ENCODE measurements around the gene ALKBH4.
"Not testable (repeated sequence)": the region's sequence is repeated elsewhere in the genome, so short reads cannot be mapped to it uniquely, and the experiment has no call there.

Gene ALKBH4, protein sequence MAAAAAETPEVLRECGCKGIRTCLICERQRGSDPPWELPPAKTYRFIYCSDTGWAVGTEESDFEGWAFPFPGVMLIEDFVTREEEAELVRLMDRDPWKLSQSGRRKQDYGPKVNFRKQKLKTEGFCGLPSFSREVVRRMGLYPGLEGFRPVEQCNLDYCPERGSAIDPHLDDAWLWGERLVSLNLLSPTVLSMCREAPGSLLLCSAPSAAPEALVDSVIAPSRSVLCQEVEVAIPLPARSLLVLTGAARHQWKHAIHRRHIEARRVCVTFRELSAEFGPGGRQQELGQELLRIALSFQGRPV
- total RNA-seq, result 6.4 to 15.3 (median 12.5) reads per million in 3 experiments

DNA sequence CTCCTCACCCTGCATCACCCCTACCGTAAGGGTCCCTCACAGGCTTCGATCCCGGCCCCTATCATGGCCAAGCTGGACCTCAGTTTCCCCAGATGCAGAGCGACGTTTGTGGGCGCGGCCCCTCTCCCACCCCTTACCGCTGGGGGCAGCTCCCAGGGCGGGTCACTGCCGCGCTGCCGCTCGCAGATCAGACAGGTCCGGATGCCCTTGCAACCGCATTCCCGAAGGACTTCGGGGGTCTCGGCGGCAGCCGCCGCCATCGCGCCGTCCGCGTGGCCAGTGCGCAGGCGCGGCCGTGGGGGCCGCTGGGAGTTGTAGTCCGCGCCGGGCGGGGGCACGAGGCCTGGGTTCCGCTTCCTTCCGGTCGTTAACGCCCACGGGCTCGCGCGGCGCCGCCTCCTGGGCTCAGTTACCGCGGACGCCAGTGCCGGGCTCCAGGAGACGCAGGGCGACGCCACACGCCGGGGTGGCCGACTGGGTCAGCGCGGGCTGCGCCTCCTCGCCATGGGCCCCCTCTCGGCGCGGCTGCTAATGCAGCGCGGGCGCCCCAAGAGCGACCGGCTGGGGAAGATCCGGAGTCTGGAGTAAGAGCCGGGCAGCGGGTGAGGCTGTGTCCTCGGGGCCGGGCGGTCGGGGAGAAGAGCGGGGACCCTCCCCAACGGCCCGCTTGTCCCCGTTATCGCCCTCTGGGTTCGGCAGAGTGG lies at the start of gene ALKBH4, which contains the start of gene LRWD1:
Gene ALKBH4, minus strand, starts transcription at position 287 of the 704 bp plus-strand sequence. Its CDS starts 27 bp downstream, at position 260.
Gene LRWD1, plus strand, starts transcription at position 408 of the 704 bp plus-strand sequence. Its CDS starts 97 bp downstream, at position 505.
- peak; percentile 89 for DNase-seq

DNA sequence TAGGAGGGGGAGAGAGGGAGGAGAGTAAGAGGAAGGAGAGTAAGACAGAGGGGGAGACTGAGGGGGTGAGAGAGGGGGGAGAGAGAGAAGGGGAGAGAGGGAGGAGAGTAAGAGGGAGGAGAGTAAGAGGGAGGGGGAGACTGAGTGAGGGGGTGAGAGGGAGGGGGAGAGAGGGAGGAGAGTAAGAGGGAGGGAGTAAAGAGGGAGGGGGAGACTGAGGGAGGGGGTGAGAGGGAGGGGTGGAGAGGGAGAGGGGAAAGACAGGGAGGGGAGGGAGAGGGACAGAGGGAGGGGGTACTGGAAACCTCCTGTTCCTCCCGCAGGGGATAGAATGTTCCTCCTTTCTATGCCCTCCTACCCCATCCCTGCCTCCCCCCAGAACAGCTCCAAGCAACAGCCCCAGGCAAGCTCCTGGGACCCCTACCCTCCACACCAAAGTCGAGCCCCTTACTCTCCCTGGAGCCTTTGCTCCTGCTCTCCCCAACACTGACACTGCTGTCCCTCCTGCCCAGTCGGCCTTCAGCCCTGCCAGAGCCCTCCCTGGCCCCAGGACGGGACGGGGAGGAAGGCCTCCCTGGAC lies 48.1 kb upstream of the ALKBH4 start:
- DNase-seq, result not testable (repeated sequence)

DNA sequence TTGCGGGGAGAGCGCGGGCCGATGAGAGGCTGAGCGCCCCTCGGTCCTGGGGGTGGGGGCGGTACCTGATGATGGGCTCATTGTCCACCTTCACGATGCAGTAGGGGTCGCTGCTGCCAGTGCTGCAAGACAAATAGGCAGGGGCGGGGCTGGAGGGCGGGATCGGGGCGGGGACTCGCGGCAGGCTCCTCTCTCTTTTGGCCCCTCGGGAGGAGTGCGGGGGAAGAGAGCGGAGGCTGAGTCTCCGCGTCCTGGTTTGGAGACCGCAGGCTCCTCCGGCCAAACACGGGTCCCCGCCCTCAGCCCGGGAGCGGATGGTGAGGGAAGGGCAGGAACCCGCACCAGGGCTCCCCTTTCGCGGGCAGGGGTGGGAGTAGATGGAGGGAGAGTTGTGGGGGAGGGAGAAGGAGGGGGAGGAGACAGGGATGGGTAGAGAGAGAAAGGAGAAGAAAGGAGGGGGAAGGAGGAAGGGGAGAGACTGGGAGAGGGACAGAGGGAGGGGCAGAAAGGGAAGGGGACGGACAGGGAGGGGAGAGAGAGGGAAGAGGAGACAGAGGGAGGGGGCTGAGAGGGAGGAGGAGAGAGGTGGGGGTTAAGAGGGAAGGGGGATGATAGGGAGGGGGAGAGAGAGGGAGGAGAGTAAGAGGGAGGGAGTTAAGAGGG lies 47.3 kb upstream of the ALKBH4 start:
- not testable (repeated sequence) for DNase-seq

DNA sequence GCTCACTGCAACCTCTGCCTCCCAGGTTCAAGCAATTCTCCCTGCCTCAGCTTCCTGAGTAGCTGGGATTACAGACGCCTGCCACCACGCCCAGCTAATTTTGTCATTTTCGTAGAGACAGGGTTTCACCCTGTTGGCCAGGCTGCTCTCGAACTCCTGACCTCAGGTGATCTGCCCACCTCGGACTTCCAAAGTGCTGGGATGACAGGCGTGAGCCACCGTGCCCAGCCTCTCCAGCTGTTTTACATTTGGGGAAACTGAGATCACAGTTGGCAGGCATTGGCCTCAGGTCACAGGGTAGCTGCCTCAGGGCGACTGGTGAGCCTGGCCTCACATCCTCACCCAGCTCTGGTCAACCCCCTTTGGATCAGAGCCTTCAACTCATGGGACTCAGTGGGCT lies 45.9 kb upstream of the ALKBH4 start:
- not testable (repeated sequence) for DNase-seq

DNA sequence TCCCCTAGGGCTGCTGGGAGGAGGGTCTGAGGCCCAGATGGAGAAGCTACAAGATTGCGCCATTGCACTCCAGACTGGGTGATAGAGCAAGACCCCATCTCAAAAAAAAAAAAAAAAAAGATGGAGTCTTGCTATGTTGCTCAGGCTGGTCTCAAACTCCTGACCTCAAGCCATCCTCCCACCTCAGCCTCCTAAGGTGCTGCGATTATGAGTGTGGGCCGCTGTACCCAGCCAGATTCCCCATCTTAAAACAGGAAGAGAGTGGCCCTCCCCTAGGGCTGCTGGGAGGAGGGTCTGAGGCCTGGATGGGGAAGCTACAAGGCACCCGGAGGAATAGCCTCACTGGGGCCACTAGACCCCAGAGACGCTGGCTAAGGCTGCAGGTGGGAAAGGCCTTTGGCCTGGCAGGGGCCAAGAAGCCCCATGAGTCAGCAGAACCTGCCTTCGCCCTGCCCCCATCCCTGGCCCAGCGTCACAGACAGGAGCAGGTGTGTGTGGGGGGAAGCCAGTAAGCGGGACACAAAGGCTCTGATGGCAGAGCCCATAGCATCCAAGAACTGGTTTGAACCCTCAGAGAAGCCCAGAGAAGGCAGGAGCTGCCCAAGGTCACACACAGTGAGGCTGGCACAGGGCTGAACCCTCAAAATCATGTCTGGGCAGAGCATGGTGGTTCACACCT lies 42.9 kb upstream of the ALKBH4 start:
- DNase-seq, result not testable (repeated sequence)

DNA sequence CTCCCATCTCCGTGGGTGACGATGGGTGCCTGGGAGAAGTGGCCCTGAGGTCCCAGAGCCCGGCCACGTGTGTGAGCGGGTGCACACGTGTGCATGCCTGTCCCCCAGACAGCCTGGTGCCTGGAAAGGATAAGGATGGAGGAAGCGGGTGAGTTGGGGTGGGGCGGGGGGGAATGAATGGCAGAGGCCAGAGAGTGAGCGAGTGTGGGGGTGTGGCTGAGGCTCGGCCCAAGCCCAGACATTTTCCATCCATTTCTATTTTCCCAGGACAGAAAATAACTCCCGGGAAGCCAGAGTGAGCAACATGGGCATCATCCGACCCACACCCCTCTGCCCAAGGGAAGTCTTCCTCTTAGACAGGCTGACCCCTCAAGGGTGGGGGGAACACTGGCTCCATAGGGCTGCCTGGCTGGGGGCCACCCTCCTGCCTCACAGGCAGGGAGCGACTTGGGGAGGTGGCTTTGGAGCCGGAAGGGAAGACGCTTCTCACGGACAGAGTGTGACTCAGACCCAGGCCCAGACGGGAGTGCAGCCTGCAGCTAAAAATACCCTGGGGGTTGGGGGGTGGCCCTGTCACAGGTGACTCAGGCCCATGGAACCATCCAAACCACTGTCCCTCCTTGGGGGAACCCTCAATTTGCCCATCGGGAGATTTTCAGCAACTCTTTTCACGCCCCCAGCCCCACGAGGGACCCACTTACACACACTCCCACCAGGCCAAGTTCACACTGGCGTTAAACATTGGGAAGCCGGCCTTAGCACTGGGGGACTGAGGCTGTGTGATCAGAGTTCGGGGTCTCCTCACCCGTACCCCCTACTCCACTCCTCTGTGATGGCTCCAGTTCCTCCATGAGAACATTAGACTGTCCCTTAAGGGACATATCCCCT lies 40.9 kb upstream of the ALKBH4 start:
- not testable (repeated sequence) for DNase-seq

DNA sequence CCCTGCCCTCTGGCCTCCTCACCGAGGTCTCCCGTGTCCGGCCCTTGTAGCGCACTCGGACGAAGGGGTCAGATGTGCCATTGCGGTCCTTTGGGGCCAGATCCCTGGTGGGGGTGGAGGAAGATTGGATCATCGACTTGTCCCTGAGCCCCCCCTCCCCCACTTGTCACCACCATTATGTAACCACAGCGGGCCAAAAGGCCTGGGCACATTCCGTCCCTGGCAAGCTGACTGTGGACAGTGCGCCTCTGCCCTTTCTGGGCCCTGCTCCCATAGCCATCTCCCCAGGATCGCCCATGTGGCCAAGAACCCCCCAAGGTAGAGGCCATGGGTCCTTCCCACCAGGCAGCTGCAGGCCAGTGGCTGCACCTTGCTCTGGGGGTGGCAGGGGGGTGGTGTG lies 38.5 kb upstream of the ALKBH4 start:
- not testable (repeated sequence) for DNase-seq

DNA sequence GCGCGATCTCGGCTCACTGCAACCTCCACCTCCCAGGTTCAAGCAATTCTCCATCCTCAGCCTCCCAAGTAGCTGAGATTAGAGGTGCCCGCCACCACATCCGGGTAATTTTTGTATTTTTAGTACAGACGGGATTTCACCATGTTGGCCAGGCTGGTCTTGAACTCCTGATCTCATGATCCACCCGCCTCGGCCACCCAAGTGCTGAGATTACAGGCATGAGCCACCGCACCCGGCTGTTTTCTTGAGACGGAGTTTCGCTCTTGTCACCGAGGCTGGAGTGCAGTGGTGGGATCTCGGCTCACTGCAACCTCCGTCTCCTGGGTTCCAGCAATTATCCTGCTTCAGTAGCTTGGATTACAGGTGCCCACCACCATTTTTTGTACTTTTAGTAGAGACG lies 33.7 kb upstream of the ALKBH4 start:
- DNase-seq, result not testable (repeated sequence)

DNA sequence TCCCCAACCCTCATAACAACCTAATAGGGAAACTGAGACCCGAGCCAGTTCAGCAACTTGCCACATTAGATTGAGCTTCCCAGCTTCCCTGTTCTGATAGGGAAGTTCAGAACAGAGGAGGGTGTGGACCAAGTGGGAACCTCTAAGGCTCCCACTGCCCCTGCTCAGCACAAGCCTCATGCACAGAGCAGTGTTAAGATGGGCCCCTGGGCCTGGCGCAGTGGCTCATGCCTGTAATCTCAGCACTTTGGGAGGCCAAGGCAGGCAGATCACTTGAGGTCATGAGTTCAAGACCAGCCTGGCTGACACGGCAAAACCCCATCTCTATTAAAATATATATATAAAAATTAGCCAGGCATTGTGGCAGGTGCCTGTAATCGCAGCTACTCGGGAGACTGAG lies 32.6 kb upstream of the ALKBH4 start:
- DNase-seq, result not testable (repeated sequence)

DNA sequence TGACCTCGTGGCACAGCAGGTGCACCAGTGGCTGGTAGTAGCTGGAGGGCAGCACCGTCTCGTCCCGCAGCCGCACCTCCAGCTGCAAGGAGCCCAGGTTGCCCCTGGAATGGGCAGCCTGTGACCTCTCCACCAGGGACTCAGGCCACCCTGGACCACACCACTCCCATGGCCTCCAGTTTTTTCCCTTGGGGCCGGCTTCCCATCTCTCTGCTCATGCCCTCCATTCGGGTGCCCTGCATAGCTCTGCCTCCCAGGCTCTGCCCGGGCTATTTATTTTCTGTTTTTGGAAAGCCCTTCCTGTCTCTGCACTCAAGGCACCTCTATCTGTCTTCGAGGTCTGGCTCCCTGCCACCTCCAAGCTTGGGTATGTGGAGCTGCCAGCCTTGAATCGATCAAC lies 32.2 kb upstream of the ALKBH4 start:
- not testable (repeated sequence) for DNase-seq

DNA sequence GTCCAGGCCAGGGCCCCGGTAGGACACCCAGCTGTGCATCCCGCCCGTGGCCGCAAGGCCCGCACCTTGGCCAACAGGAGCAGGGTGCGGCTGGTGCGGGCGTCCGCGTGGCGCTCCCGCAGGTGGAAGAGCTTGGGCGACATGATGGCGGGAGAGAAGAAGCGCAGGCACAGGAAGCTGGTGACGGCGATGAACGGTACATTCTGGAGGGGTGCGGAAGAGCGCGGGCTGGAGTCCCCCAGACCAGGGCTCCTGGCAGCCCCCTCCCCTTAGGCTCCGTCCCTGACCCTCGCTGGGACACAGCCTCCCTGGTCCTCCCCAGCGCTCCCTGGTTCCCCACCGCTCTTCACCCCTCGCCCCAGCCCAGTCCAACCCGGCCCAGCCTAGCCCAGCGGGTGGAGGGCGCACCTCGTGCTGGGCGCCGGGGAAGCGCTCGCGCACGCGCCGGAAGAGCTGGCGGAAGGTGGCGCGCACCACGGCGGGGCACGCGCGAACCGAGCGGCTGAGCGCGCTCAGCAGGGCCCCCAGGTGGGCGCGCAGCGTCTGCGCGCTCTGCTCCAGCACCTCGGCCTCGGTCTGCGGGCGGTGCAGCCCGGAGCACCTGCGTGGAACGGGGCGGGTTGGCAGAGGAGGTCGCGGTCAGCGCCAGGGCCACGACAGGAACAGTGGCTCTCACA lies 29.9 kb upstream of the ALKBH4 start:
- DNase-seq, result not testable (repeated sequence)

DNA sequence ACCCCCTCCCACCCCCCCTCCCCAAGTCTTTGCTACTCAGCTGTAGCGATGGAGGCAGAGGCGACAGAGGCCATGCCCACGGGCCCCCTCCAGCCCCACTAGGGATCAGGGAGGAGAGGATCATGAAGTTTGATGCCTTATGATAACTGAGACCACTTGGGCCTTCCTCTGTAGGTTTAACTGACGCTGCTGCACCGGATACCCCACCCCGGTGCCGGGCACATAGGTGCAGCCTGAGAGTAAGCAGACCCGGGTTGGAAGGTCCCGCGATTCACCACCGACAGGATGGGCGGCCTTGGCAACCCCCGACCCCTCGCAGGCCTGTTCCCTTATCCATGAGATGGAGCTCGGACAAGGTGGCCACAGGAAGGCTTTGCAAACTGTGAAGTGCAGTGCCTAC lies 29.4 kb upstream of the ALKBH4 start:
- not testable (repeated sequence) for DNase-seq

DNA sequence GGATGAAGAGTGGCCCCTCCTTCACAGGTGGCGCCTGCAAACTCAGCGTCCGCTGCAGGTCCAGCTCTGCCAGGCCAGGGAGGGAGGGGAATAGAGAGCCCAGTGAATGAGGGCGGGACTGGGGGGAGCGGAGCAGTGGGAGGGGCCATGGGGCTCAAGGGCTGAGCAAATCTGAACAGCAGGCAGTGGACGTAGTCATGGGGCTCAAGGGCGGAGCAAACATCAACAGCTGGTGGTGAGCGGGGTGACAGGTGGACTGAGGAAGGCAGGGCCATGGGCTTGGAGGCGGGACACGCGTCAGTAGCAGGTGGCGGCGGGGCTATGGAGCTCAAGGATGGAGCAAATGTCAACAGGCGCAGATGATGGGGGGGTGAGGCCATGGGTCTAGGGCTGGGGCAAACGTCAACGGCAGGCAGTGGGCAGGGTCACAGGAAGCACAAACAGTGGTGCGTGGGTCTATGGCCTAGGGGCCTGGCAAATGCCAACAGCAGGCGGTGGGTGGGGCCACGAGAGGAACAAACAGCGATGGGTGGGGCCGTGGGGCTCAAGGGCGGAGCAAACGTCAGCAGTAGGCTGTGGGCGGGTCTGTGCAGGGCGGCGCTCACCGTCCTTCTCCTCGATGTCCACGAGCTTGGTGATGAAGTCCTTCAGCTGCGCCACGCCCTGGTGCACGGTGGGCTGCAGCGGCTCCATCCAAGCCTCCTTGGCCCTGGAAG lies 28.7 kb upstream of the ALKBH4 start:
- DNase-seq, result not testable (repeated sequence)

DNA sequence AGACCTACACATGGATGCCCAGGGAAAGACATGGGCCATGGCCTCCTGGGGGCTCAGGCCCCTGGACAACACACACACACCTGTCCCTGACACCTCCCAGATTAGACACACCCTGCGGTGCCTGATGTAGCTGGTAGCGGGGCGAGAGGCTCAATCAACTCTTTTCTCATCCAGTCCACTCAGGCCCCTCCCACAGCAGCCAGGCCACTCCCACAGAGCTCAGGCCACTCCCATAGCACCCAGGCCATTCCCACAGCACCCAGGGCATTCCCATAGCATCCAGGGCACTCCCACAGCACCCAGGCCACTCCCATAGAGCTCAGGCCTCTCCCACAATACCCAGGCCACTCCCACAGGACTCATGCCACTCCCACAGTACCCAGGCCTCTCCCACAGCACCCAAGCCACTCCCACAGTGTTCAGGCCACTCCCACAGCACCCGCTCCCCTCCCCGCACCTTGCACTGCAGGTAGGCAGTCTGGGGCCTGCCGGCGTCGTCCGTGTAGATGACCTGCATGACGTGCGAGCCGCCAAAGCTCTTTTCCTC lies 25.9 kb upstream of the ALKBH4 start:
- peak; percentile 27 for DNase-seq

DNA sequence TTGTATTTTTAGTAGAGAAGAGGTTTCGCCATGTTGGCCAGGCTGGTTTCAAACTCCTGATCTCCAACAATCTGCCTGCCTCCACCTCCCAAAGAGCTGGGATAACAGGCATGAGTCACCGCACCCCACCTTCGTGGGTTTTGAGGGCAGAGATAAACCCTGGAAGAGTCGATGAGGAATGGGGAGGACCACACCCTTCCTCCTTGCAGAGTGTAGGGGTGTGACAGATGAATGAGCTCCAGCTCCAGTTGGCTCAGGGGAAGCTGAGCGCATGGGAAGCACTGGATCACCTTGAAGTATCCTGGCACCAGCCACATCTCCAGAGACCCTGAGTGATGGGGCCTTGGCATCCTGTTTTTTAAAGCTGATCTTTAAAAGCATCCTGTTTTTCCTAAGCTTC lies 19.7 kb upstream of the ALKBH4 start:
- DNase-seq, result not testable (repeated sequence)

DNA sequence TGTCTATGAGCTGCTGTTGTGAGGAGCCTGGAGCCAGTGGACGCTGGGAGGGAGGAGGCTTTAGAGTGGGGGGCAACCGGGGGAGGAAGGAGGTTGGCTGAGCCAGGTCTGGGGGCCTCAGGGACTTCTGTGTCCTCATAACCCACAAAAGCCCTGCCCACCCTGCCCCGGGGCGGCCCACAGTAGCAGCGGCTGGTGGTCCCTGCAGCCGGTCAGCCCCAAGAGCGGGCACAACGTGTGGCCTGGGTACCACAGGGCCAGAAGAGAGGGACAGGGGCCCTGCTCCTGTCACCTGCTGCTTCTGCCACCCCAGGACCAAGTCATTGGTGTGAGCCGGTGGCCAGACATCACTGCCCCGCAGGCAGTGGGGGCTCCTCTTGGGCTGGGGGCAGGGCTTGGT lies 17.3 kb upstream of the ALKBH4 start:
- not testable (repeated sequence) for DNase-seq

DNA sequence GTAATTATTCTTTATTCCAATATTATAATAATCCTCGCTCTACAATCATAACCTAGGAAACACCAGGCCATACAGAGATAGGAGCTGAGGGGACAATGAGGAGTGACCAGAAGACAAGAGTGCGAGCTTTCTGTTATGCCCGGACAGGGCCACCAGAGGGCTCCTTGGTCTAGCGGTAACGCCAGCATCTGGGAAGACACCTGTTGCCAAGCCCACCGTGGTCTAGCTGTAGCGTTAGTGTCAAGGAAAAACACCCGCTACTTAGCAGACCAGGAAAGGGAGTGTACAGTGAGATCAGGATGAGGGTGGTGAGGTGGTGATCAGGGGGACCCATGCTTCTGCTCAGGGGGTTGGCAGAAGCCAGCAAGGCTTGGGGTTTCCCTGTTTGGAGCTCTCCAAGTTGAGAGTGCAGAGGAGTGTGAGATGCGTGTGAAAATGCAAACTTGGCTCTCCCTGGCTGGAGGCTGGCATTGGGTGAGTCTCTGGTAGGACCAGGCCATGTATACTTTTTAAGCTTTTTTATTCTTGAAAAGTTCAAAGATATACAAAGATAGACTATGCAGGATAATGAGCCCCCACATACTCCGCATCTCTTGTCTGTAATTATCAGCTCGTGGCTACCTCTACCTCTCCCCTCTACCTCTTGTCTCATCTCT lies 15.4 kb upstream of the ALKBH4 start:
- not testable (repeated sequence) for DNase-seq

DNA sequence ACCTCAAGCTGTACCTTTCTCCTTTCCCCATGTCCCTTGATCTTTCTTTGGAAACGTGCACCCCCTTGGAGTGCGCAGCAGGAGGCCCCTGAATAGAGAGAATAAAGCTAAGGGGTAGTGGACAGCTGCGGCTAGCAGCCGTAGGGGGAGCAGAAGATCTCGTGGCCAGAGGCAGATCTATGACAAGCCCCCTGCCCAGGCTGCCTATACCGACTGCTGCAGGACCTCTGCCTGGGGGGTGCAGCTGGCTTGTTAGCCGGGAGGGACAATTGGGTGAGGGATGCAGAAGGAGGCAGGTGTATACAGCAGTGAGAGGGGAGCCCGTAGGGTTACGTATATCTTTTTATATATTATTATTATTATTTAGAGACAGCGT lies 14.5 kb upstream of the ALKBH4 start:
- not testable (repeated sequence) for DNase-seq

All from central memory CD4-positive, alpha-beta T cell (primary cell).